Measurements from ENCODE around the gene BLZF1. TPM values are rescaled to one million over a fixed set of nuclear protein-coding genes. Genes with fewer than 3 reads are reported as not detected.

The BLZF1 gene
- total and polyA plus RNA-seq, 10 of the 15 experiments (the other 5 are each of a cell fraction or from before 2014, with no cell fraction given): 5.1 to 11.9 (median 9.0) TPM

DNA sequence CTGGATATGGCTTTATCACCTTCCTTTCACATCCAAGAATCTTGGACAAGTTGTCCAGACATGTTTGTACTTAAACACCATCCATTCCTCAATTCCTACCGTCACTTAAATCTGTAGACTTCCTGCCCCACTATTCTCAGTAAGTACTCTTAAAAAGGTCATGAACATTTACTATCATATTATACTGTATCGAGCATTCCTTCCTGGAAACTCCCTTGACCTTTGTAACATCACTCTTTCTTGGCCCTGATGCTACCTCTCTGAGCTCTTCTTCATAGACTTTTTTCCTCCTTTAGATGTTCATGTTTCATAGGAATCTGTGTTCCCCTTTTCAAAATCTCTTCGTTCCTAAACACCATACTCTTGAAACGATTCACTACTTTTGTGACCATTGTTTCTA, 15.5 kb downstream of the BLZF1 start (continued):
- TF ChIP-seq JUNB (IDR thresholded peaks at IDR 0.05): no peak

DNA sequence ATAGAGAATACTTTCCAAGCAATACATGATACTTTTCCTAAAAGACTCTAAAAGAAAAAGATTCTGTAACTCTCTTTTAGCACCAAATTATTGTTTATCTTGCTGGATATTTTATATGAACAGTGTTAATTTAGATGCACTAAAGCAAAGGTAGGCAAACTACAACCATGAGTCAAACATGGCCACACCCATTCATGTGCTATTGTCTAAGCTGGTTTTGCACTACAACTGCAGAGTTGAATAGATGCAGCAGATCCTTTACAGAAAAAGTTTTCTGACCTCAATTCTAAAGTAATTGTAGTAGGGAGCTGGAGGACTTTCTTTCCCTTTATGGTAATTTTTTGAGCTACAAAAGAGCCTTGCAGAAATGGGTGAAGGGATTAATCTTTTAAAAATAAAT, 19.4 kb downstream of the BLZF1 start:
- no peaks in the 10 kb centered on the region for H3K27me3 ChIP-seq (replicated peaks in 1 of 2; ENCODE audit: control insufficient read depth in 2 of 2, insufficient read depth in 2 of 2, low read length in 1 of 2)
- no peak overlapping the region for H3K9ac ChIP-seq (ENCODE audit: control insufficient read depth, insufficient read depth, low read length)
- no peak overlapping the region for H3K4me3 ChIP-seq
- in situ Hi-C loops (cut with MboI): no loop called here
- H3K36me3 ChIP-seq (ENCODE audit: control insufficient read depth in 2 of 2, insufficient read depth in 2 of 2, low read length in 1 of 2): peaks cover 2 to 16% of the 10 kb centered on the region in 2 experiments; a peak in 2 of 4 replicates
- ChIA-PET SMC1A (ENCODE audit: uncharacterized antibody, unreplicated experiment) (interaction anchor here (0.5 to 1.3 kb wide), 2 partner anchors 19 to 20 kb away, joined by 3 read pairs; partner anchors contain the start of gene BLZF1), RAD21 (ENCODE audit: unreplicated experiment) (no interaction called here), POLR2A (no interaction called here), CTCF (interaction anchor here (1.0 to 1.1 kb wide), 2 partner anchors 11 to 784 kb away, joined by 3 read pairs; no protein-coding TSS in a partner anchor)
- no peak for ATAC-seq
- intact Hi-C loops (cut with micrococcal nuclease; ENCODE audit: unreplicated experiment): no loop called here
- TF ChIP-seq, protein P1, sequence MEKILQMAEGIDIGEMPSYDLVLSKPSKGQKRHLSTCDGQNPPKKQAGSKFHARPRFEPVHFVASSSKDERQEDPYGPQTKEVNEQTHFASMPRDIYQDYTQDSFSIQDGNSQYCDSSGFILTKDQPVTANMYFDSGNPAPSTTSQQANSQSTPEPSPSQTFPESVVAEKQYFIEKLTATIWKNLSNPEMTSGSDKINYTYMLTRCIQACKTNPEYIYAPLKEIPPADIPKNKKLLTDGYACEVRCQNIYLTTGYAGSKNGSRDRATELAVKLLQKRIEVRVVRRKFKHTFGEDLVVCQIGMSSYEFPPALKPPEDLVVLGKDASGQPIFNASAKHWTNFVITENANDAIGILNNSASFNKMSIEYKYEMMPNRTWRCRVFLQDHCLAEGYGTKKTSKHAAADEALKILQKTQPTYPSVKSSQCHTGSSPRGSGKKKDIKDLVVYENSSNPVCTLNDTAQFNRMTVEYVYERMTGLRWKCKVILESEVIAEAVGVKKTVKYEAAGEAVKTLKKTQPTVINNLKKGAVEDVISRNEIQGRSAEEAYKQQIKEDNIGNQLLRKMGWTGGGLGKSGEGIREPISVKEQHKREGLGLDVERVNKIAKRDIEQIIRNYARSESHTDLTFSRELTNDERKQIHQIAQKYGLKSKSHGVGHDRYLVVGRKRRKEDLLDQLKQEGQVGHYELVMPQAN (conservative IDR thresholded peaks at IDR 0.05): no peak
- TF ChIP-seq EZH2 (IDR thresholded peaks at IDR 0.05; ENCODE audit: borderline replicate concordance, control insufficient read depth, low read depth, low read length) (no peak), MTA3 (IDR thresholded peaks at IDR 0.05; ENCODE audit: borderline replicate concordance, low read length) (no peak), PAX8 (IDR thresholded peaks at IDR 0.05) (no peak), ZSCAN29 (IDR thresholded peaks at IDR 0.05) (no peak), HCFC1 (IDR thresholded peaks at IDR 0.05; ENCODE audit: low read length) (no peak), ZNF274 (IDR thresholded peaks at IDR 0.05; ENCODE audit: insufficient read depth, insufficient read length) (no peak)
- no peak overlapping the region for H2AFZ ChIP-seq (ENCODE audit: control insufficient read depth, low read depth, low read length)
- no TSS peak for BruUV-seq (replicated peaks)
- no peaks in the 10 kb centered on the region for H3K79me2 ChIP-seq (ENCODE audit: control insufficient read depth, insufficient read depth, low read length)
- H3K9me3 ChIP-seq (replicated peaks; ENCODE audit: control insufficient read depth, insufficient read depth, low read length): no peaks in the 10 kb centered on the region; the same call in 1 of the 3 replicates
- DNase-seq (ENCODE audit: low read depth, low spot score): no peak
- no peaks in the 10 kb centered on the region for H4K20me1 ChIP-seq (ENCODE audit: control insufficient read depth, insufficient read depth)
- H3K4me2 ChIP-seq (ENCODE audit: control insufficient read depth, insufficient read depth): no peak overlapping the region
- no peak overlapping the region for H3K27ac ChIP-seq (ENCODE audit: control insufficient read depth, insufficient read depth)
- H3K4me1 ChIP-seq (ENCODE audit: control insufficient read depth, insufficient read depth, low read length): peaks cover 6% of the 10 kb centered on the region; the same call in 1 of the 2 replicates
- FAIRE-seq: no peak

Measured in GM12878 (cell line).